Neural crest cell (in vitro differentiated cells): ENCODE measurements around the gene MTCH1. TPM values are rescaled to one million over a fixed set of nuclear protein-coding genes. Genes with fewer than 3 reads are reported as not detected.
A peak's percentile ranks its signal among the peaks of the same experiment; 100 is the strongest.

Source experiments
- DNase-seq: peaks from one replicate; pipeline ENCODE4 v3.0.0; 2021; ENCODE audit warnings: low read depth, mixed read lengths, low spot score
- H3K27ac Mint-ChIP-seq: one replicate; pipeline ENCODE4 v1.8.0; 2021; ENCODE audit warnings: mild to moderate bottlenecking, mixed read lengths; ENCODE audit not compliant: unreplicated experiment
- H3K27me3 Mint-ChIP-seq: 2 replicates; pipeline ENCODE4 v1.8.0; 2021; ENCODE audit warnings: low read depth, mild to moderate bottlenecking, mixed read lengths
- H3K36me3 Mint-ChIP-seq: 2 replicates; pipeline ENCODE4 v1.8.0; 2021; ENCODE audit warnings: low read depth, mild to moderate bottlenecking, mixed read lengths
- H3K4me1 Mint-ChIP-seq: 2 replicates; pipeline ENCODE4 v1.8.0; 2021; ENCODE audit warnings: mixed read lengths
- H3K4me3 Mint-ChIP-seq: one replicate; pipeline ENCODE4 v1.8.0; 2021; ENCODE audit warnings: mild to moderate bottlenecking, mixed read lengths
- H3K9me3 Mint-ChIP-seq: 2 replicates; pipeline ENCODE4 v1.8.0; 2021; ENCODE audit warnings: mixed read lengths
- total RNA-seq: library from RNA; stranded (reverse); gene quantifications from 2 replicates; pipeline ENCODE4 v1.2.1, GENCODE V29; 2021
- TF ChIP-seq, protein P1 (sequence below): fragments of 200-600 bp; sonication (generic); conservative IDR thresholded peaks from 2 replicates; pipeline ENCODE4 v1.5.0; 2021; ENCODE audit warnings: antibody characterized with exemption, mild to moderate bottlenecking

Gene MTCH1
- total RNA-seq, 1 donor from 2014 or later = 193 TPM

DNA sequence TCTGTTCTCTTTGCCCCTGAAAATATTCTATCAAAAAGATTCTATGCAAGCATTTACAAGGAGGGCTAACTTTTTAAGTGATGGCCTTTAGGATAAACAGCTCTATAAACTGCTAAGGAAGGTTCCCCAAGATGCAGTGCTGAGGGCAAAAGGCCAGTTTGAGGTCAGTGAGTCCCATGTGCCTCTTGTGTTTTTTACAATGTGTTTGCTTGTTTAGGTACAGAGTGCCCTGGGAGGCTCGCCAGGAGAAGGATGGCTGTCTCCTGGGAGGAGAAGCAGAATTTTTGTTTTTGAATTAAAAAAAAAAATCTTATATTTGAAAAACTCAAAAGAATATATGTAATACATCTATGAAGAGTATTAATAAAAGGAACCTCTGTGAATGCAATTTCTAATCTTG is 12.8 kb downstream of the MTCH1 start:
- H3K27me3 Mint-ChIP-seq = no peaks in the 10 kb centered on the region
- H3K4me3 Mint-ChIP-seq = no peak overlapping the region
- H3K4me1 Mint-ChIP-seq = no peaks in the 10 kb centered on the region
- H3K9me3 Mint-ChIP-seq = no peaks in the 10 kb centered on the region
- DNase-seq = no peak
- H3K36me3 Mint-ChIP-seq = peaks cover 8% of the 10 kb centered on the region
- TF ChIP-seq, protein P1, sequence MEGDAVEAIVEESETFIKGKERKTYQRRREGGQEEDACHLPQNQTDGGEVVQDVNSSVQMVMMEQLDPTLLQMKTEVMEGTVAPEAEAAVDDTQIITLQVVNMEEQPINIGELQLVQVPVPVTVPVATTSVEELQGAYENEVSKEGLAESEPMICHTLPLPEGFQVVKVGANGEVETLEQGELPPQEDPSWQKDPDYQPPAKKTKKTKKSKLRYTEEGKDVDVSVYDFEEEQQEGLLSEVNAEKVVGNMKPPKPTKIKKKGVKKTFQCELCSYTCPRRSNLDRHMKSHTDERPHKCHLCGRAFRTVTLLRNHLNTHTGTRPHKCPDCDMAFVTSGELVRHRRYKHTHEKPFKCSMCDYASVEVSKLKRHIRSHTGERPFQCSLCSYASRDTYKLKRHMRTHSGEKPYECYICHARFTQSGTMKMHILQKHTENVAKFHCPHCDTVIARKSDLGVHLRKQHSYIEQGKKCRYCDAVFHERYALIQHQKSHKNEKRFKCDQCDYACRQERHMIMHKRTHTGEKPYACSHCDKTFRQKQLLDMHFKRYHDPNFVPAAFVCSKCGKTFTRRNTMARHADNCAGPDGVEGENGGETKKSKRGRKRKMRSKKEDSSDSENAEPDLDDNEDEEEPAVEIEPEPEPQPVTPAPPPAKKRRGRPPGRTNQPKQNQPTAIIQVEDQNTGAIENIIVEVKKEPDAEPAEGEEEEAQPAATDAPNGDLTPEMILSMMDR = no peak
- no peak overlapping the region for H3K27ac Mint-ChIP-seq

GRCh38 chr6:36971921-36972673 is 13.9 kb downstream of the MTCH1 start:
- TF ChIP-seq, protein P1 = no peak
- H3K9me3 Mint-ChIP-seq = no peaks in the 10 kb centered on the region
- no peaks in the 10 kb centered on the region for H3K27me3 Mint-ChIP-seq
- H3K4me1 Mint-ChIP-seq = no peaks in the 10 kb centered on the region
- H3K4me3 Mint-ChIP-seq = no peak overlapping the region
- no peak for DNase-seq
- H3K36me3 Mint-ChIP-seq = peaks cover 6% of the 10 kb centered on the region
- peak overlapping the region; percentile 20 for H3K27ac Mint-ChIP-seq

GRCh38 chr6:36970892-36971842 is 14.8 kb downstream of the MTCH1 start:
- DNase-seq = no peak
- H3K9me3 Mint-ChIP-seq = no peaks in the 10 kb centered on the region
- H3K4me3 Mint-ChIP-seq = no peak overlapping the region
- no peaks in the 10 kb centered on the region for H3K27me3 Mint-ChIP-seq
- no peaks in the 10 kb centered on the region for H3K4me1 Mint-ChIP-seq
- TF ChIP-seq, protein P1 = no peak
- no peak overlapping the region for H3K27ac Mint-ChIP-seq
- H3K36me3 Mint-ChIP-seq = peaks cover 7% of the 10 kb centered on the region

- Mint-ChIP-seq H3K27me3 (no peaks in the 10 kb centered on the region), H3K36me3 (peaks cover 7% of the 10 kb centered on the region), H3K4me3 (no peak overlapping the region), H3K27ac (no peak overlapping the region), H3K4me1 (no peaks in the 10 kb centered on the region), H3K9me3 (no peaks in the 10 kb centered on the region)
- no peak for DNase-seq
- TF ChIP-seq, protein P1 = no peak
Observed at GRCh38 chr6:36969988-36970891, 15.8 kb downstream of the MTCH1 start.

DNA sequence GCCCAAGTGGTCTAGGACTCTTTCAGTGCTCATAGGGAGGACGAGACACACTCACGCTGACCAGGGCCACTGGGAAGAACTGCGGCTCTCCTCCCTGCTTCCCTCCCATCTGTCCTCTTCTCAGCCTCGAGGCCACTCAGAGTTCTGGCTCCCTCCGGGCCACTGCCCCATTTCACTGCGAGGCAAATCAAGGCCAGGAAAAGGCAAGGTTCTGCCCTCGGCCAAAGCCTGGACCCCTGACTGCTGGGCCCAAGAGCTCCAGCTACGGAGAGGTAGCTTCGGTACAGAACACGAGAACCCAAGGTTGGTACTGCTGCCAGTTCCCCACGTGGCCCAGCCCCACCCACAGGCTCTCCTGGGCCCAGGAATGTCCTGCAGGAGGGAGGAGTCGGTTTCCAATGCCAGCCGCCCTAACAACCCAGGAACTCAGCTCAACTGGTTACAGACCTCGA is 16.7 kb downstream of the MTCH1 start:
- H3K36me3 Mint-ChIP-seq = peaks cover 7% of the 10 kb centered on the region
- H3K27me3 Mint-ChIP-seq = no peaks in the 10 kb centered on the region
- no peak for DNase-seq
- H3K9me3 Mint-ChIP-seq = no peaks in the 10 kb centered on the region
- H3K4me1 Mint-ChIP-seq = no peaks in the 10 kb centered on the region
- TF ChIP-seq, protein P1 = no peak
- H3K27ac Mint-ChIP-seq = no peak overlapping the region
- H3K4me3 Mint-ChIP-seq = no peak overlapping the region
